K562 (cell line): ENCODE measurements around the gene ID2. TPM values are rescaled to one million over a fixed set of nuclear protein-coding genes. Genes with fewer than 3 reads are reported as not detected.

Experiments used
- ATAC-seq: fragments of 200-7000 bp; cut with Tn5 transposase; 3 replicates; pipeline ENCODE4 v1.9.1; 2020; ENCODE audit warnings: moderate library complexity
- BruUV-seq: library from RNA; stranded (reverse); fragments of 400-500 nt; replicated peaks from 2 replicates; lab custom pipeline; 2021; lab: Mats Ljungman, UMichigan
- CTCF ChIA-PET: fragments of 300-600 bp; formaldehyde crosslinking; extraction: SDS; loops from one replicate; lab custom pipeline; 2021; ENCODE audit warnings: low intra/inter-chr PET ratio; lab: Yijun Ruan, JAX
- POLR2A ChIA-PET: fragments of 300-600, 350-650 bp; sonication (Branson Sonifier 250); formaldehyde crosslinking; extraction: SDS; loops from one replicate; lab custom pipeline; 2021; ENCODE audit warnings: antibody characterized with exemption, inconsistent platforms; lab: Yijun Ruan, JAX
- DNase-seq, 4 experiments: peaks; one replicate each; pipeline versions ENCODE4 v3.0.0 to v3.0.0-alpha.2; 2011 to 2018; ENCODE audit warnings: low spot score in 3 of 4, mixed read lengths in 3 of 4; ENCODE audit errors: extremely low read depth in 1 of 4
- FAIRE-seq: peaks from 2 replicates; lab custom pipeline; 2011; peaks lifted over from hg19 to GRCh38; lab: Jason Lieb, UNC
- H2AFZ ChIP-seq: 2 replicates; pipeline ENCODE4 v1.6.0; 2011; ENCODE audit warnings: low read depth, low read length, control low read depth, inconsistent platforms
- H3K27ac ChIP-seq: fragments of 200-600 bp; 3 replicates; pipeline ENCODE4 v1.8.0; 2011; ENCODE audit warnings: low read depth, mild to moderate bottlenecking, control low read depth, inconsistent platforms, low read length, moderate library complexity, mixed read lengths; ENCODE audit errors: extremely low read depth
- H3K27me3 ChIP-seq, 2 experiments: fragments of 300-600 bp in 1 of 2; 2 replicates in 1 of 2; 3 replicates in 1 of 2; pipeline versions ENCODE4 v1.6.0 to v1.8.0; 2011; ENCODE audit warnings: inconsistent platforms in 2 of 2, low read length in 2 of 2, mild to moderate bottlenecking in 1 of 2, mixed read lengths in 1 of 2, moderate library complexity in 1 of 2; ENCODE audit not compliant: control insufficient read depth in 2 of 2, insufficient read depth in 2 of 2
- H3K36me3 ChIP-seq: fragments of 300-600 bp; 3 replicates; pipeline ENCODE4 v1.8.0; 2011; ENCODE audit warnings: mild to moderate bottlenecking, low read length, inconsistent platforms; ENCODE audit not compliant: control insufficient read depth, insufficient read depth
- H3K4me1 ChIP-seq, 2 experiments: fragments of 200-600 bp in 1 of 2; replicated peaks in 1 of 2; 2 replicates in 1 of 2; 3 replicates in 1 of 2; pipeline versions ENCODE4 v1.5.1 to v1.8.0; 2011; ENCODE audit warnings: inconsistent platforms in 2 of 2, low read length in 2 of 2, mild to moderate bottlenecking in 1 of 2, mixed read lengths in 1 of 2, moderate library complexity in 1 of 2; ENCODE audit not compliant: control insufficient read depth in 2 of 2, insufficient read depth in 2 of 2
- H3K4me2 ChIP-seq: 2 replicates; pipeline ENCODE4 v1.6.1; 2011; ENCODE audit warnings: low read length, control low read depth, inconsistent platforms, mixed read lengths; ENCODE audit not compliant: insufficient read depth
- H3K4me3 ChIP-seq: fragments of 200-600 bp; sonication (generic), shearing (Covaris generic); 2 replicates; pipeline ENCODE4 v1.5.1; 2016; ENCODE audit warnings: control low read depth, inconsistent platforms
- H3K79me2 ChIP-seq: fragments of 200-600 bp; 3 replicates; pipeline ENCODE4 v1.8.0; 2011; ENCODE audit warnings: low read length, inconsistent platforms; ENCODE audit not compliant: control insufficient read depth, insufficient read depth
- H3K9ac ChIP-seq, 2 experiments: 2 replicates each; pipeline versions ENCODE4 v1.6.0 to v1.6.1; 2011; ENCODE audit warnings: low read depth in 2 of 2, low read length in 2 of 2, control low read depth in 1 of 2, inconsistent platforms in 1 of 2, mild to moderate bottlenecking in 1 of 2, mixed read lengths in 1 of 2; ENCODE audit not compliant: insufficient read depth in 1 of 2
- H3K9me1 ChIP-seq: one replicate; pipeline ENCODE4 v1.6.0; 2011; ENCODE audit warnings: inconsistent platforms, mild to moderate bottlenecking, low read length, moderate library complexity; ENCODE audit not compliant: control insufficient read depth, insufficient read depth
- H3K9me3 ChIP-seq: replicated peaks from 2 replicates; pipeline ENCODE4 v1.5.1; 2011; ENCODE audit warnings: low read depth, low read length, inconsistent platforms; ENCODE audit not compliant: control insufficient read depth, insufficient read depth
- H4K20me1 ChIP-seq: replicated peaks from 2 replicates; pipeline ENCODE4 v1.6.1; 2011; ENCODE audit warnings: low read length, inconsistent platforms, mixed read lengths; ENCODE audit not compliant: control insufficient read depth, insufficient read depth
- BRD4 ChIP-seq: fragments of 200-600 bp; sonication (generic); IDR thresholded peaks from 2 replicates; pipeline ENCODE4 v1.6.1; 2017; ENCODE audit warnings: inconsistent platforms
- CGGBP1 ChIP-seq: fragments of 250-450 bp; sonication (Bioruptor Pico); IDR thresholded peaks from 2 replicates; pipeline ENCODE4 v1.9.0; 2021; ENCODE audit warnings: mild to moderate bottlenecking
- E2F1 ChIP-seq: sonication (generic); formaldehyde crosslinking; IDR thresholded peaks from 2 replicates; pipeline ENCODE4 v1.8.1; 2023; ENCODE audit warnings: mild to moderate bottlenecking, missing genetic modification reagents, moderate library complexity
- E2F6 ChIP-seq, 2 experiments: IDR thresholded peaks; 2 replicates each; pipeline ENCODE4 v1.6.1; 2011; ENCODE audit warnings: borderline replicate concordance in 1 of 2, control low read depth in 1 of 2, low read depth in 1 of 2, low read length in 1 of 2, mild to moderate bottlenecking in 1 of 2, mixed read lengths in 1 of 2, moderate library complexity in 1 of 2; ENCODE audit not compliant: insufficient read depth in 1 of 2, insufficient read length in 1 of 2, poor library complexity in 1 of 2, severe bottlenecking in 1 of 2; ENCODE audit errors: extremely low read depth in 1 of 2
- GABPB2 ChIP-seq: fragments of 250-450 bp; sonication (Bioruptor Pico); conservative IDR thresholded peaks from 2 replicates; pipeline ENCODE4 v1.5.1; 2021; ENCODE audit warnings: mild to moderate bottlenecking
- KLF16 ChIP-seq: IDR thresholded peaks from 2 replicates; pipeline ENCODE4 v1.6.1; 2016; ENCODE audit warnings: antibody characterized with exemption
- MAZ ChIP-seq, 2 experiments: fragments of 450-650 bp in 1 of 2; sonication (generic) in 1 of 2; formaldehyde crosslinking; IDR thresholded peaks in 1 of 2; conservative IDR thresholded peaks in 1 of 2; 2 replicates each; pipeline versions ENCODE4 v1.4.0 to v1.5.0; 2020; ENCODE audit warnings: mild to moderate bottlenecking in 1 of 2, missing genetic modification reagents in 1 of 2
- MCM7 ChIP-seq, 2 experiments: fragments of 450-650 bp; IDR thresholded peaks; 2 replicates each; pipeline ENCODE4 v1.6.1; 2016 to 2018
- RNF2 ChIP-seq: sonication (generic); IDR thresholded peaks from 2 replicates; pipeline ENCODE4 v1.6.1; 2016
- SIN3A ChIP-seq, 2 experiments: fragments of 150-350 bp in 1 of 2; IDR thresholded peaks; 2 replicates each; pipeline ENCODE4 v1.6.1; 2011 to 2016; ENCODE audit warnings: borderline replicate concordance in 2 of 2, low read depth in 2 of 2, low read length in 2 of 2, mild to moderate bottlenecking in 2 of 2, moderate library complexity in 2 of 2; ENCODE audit not compliant: control insufficient read depth in 1 of 2
- SP1 ChIP-seq: sonication (generic); formaldehyde crosslinking; IDR thresholded peaks from 2 replicates; pipeline ENCODE4 v1.8.1; 2022; ENCODE audit warnings: mild to moderate bottlenecking, missing genetic modification reagents
- TAF9B ChIP-seq: fragments of 450-650 bp; IDR thresholded peaks from 2 replicates; pipeline ENCODE4 v1.6.1; 2018; ENCODE audit warnings: mild to moderate bottlenecking; ENCODE audit not compliant: partially characterized antibody
- ZNF175 ChIP-seq: fragments of 200-800 bp; sonication (Bioruptor generic); IDR thresholded peaks from 2 replicates; pipeline ENCODE4 v1.6.1; 2016; ENCODE audit warnings: low read depth, mild to moderate bottlenecking, missing genetic modification characterization, missing compliant biosample characterization
- ZNF354B ChIP-seq: fragments of 250-450 bp; sonication (Bioruptor Pico); IDR thresholded peaks from 2 replicates; pipeline ENCODE4 v1.4.0; 2020
- ZNF830 ChIP-seq: fragments of 250-450 bp; sonication (Bioruptor Pico); IDR thresholded peaks from 2 replicates; pipeline ENCODE4 v1.5.0; 2021; ENCODE audit warnings: mild to moderate bottlenecking
- WGBS: fragments of 100-300 bp; shearing (Covaris generic); methylation state at CpG from one replicate; pipeline ENCODE4 v1.1.6; 2016; ENCODE audit warnings: low coverage, mixed read lengths; ENCODE audit not compliant: insufficient coverage; ENCODE audit errors: missing lambda C conversion rate; 5-methylcytosine and 5-hydroxymethylcytosine counted together
- in situ Hi-C: fragments of 300-500 bp; cut with MboI; formaldehyde crosslinking; loops from 4 replicates; pipeline ENCODE4 v1.15.0; 2018; ENCODE audit warnings: inconsistent platforms, mixed read lengths
- intact Hi-C: fragments of 100-400 bp; cut with micrococcal nuclease; formaldehyde crosslinking; loops from 2 replicates; pipeline ENCODE4 v1.14.2; 2022
- polyA plus RNA-seq, 8 experiments: library from polyadenylated mRNA; depleted of rRNA in 4 of 8; stranded (reverse) in 5 of 8; unstranded in 3 of 8; fragments of >200 nt; fragmentation: Nextera tagmentation in 2 of 8; fragmentation: Illumina TruSeq in 1 of 8; extraction: Ambion mirVana in 2 of 8; extraction: Trizol in 1 of 8; gene quantifications; 2 replicates each; pipeline versions ENCODE4 v1.2.1 to v1.2.3, GENCODE V29; 2011 to 2014; ENCODE audit warnings: inconsistent platforms in 1 of 8, missing spikeins in 1 of 8
- total RNA-seq, 7 experiments: library from RNA; depleted of rRNA in 6 of 7; stranded (reverse); fragments of >200 nt in 6 of 7; fragmentation: Illumina TruSeq in 2 of 7; extraction: Trizol in 2 of 7; gene quantifications; 2 replicates each; pipeline versions ENCODE4 v1.2.1 to v1.2.3, GENCODE V29; 2011 to 2021; ENCODE audit warnings: low replicate concordance in 1 of 7

The ID2 gene
- total and polyA plus RNA-seq, 9 of the 15 experiments (the other 6 are each of a cell fraction or from before 2014, with no cell fraction given), result 8.0 to 35.7 (median 16.6) TPM

GRCh38 chr2:8678731-8679566, 2.9 kb upstream of the ID2 start:
- peak overlapping the region; percentile 76 for H3K4me2 ChIP-seq
- ChIA-PET CTCF (interaction anchor here (0.8 kb wide), 1 partner anchor 1424 kb away, joined by 6 read pairs; no protein-coding TSS in a partner anchor), POLR2A (interaction anchor here (0.6 to 2.1 kb wide), 8 partner anchors 9 to 1248 kb away, joined by 3 to 8 read pairs (median 3); no protein-coding TSS in a partner anchor)
- FAIRE-seq (peak; percentile 57), ATAC-seq (peak; percentile 74), DNase-seq (peak; percentile 88 to 95 (median 90))
- H2AFZ ChIP-seq, result peak overlapping the region; percentile 79
- H4K20me1 ChIP-seq, result peaks cover 6% of the 10 kb centered on the region
- H3K27me3 ChIP-seq, result no peaks in the 10 kb centered on the region
- in situ Hi-C loops (loop anchor here (25.0 kb wide), 2 partner anchors 667 to 1592 kb away; no protein-coding TSS in a partner anchor), intact Hi-C loops (loop anchor here (5.0 kb wide), 1 partner anchor 1787 kb away; no protein-coding TSS in a partner anchor)
- no peaks in the 10 kb centered on the region for H3K36me3 ChIP-seq
- H3K4me3 ChIP-seq, result peak overlapping the region; percentile 52
- 0% methylated on average over 64 of the region's 91 CpGs for WGBS
- peak overlapping the region; percentile 75 to 93 for H3K9ac ChIP-seq
- no peaks in the 10 kb centered on the region for H3K9me1 ChIP-seq
- peaks cover 22% of the 10 kb centered on the region for H3K79me2 ChIP-seq
- H3K27ac ChIP-seq, result peak overlapping the region; percentile 92
- no peaks in the 10 kb centered on the region; the same call in none of the 2 replicates for H3K9me3 ChIP-seq
- no TSS peak for BruUV-seq
- H3K4me1 ChIP-seq, result peaks cover 26 to 42% of the 10 kb centered on the region in 2 experiments
- TF ChIP-seq MAZ (CRISPR knock-in tag; conservative IDR thresholded peaks at IDR 0.05 in 1 of 2, IDR thresholded peaks at IDR 0.05 in 1 of 2) (peak in 1 of 2 experiments; percentile 35), GABPB2 (CRISPR knock-in tag) (no peak), RNF2 (0 out of 2 replicates have a peak, but pooled peaks have one; percentile 17), ZNF830 (CRISPR knock-in tag) (no peak), ZNF354B (CRISPR knock-in tag) (no peak), SP1 (CRISPR knock-in tag) (peak; percentile 31; the same call in 1 of the 2 replicates), MCM7 (IDR thresholded peaks at IDR 0.05) (no peak), TAF9B (peak; percentile 45), KLF16 (peak; percentile 58; the same call in 1 of the 2 replicates), CGGBP1 (CRISPR knock-in tag) (no peak), E2F1 (CRISPR knock-in tag) (0 out of 2 replicates have a peak, but pooled peaks have one; percentile 16), BRD4 (peak; percentile 80; the same call in 1 of the 2 replicates), ZNF175 (CRISPR knock-in tag) (0 out of 2 replicates have a peak, but pooled peaks have one; percentile 45), SIN3A (IDR thresholded peaks at IDR 0.05; ENCODE audit: borderline replicate concordance in 2 of 2, control insufficient read depth in 1 of 2, low read depth in 2 of 2, low read length in 2 of 2) (peak in 1 of 2 experiments; percentile 68; a peak in 2 of 4 replicates), E2F6 (IDR thresholded peaks at IDR 0.05; ENCODE audit: borderline replicate concordance in 1 of 2, extremely low read depth in 1 of 2, insufficient read depth in 1 of 2, insufficient read length in 1 of 2, low read depth in 1 of 2, low read length in 1 of 2, poor library complexity in 1 of 2, severe bottlenecking in 1 of 2) (peak; percentile 49 to 64)
